SK-N-MC (cell line): ENCODE measurements around the gene GDF7.

ENCODE experiments used
- DNase-seq: peaks from one replicate; pipeline ENCODE4 v3.0.0-alpha.2; 2011; ENCODE audit warnings: low read depth, low spot score
- H3K27ac ChIP-seq: fragments of 200-600 bp; sonication (generic); 2 replicates; pipeline ENCODE4 v1.5.1; 2016; ENCODE audit warnings: mixed run types
- H3K36me3 ChIP-seq: fragments of 200-600 bp; sonication (generic); 2 replicates; pipeline ENCODE4 v1.6.1; 2017; ENCODE audit warnings: antibody characterized with exemption, low read length, mixed read lengths; ENCODE audit not compliant: insufficient read depth
- H3K4me3 ChIP-seq: fragments of 200-600 bp; sonication (generic); 2 replicates; pipeline ENCODE4 v1.5.1; 2016
- H3K9ac ChIP-seq: fragments of 200-600 bp; sonication (generic); 2 replicates; pipeline ENCODE4 v1.8.0; 2017; ENCODE audit warnings: mixed run types, mixed read lengths; ENCODE audit not compliant: insufficient read length
- H3K9me3 ChIP-seq: fragments of 200-600 bp; sonication (generic); 2 replicates; pipeline ENCODE4 v1.6.1; 2017; ENCODE audit warnings: low read depth, mild to moderate bottlenecking, antibody characterized with exemption, low read length, moderate library complexity, mixed read lengths
- EZH2 ChIP-seq: fragments of 200-600 bp; sonication (generic); IDR thresholded peaks from one replicate; pipeline ENCODE4 v1.6.1; 2017; ENCODE audit warnings: antibody characterized with exemption
- FOXP2 ChIP-seq: optimal IDR thresholded peaks from 2 replicates; pipeline ENCODE3; 2011; ENCODE audit warnings: mild to moderate bottlenecking, moderate library complexity; ENCODE audit not compliant: insufficient read depth; ENCODE audit errors: extremely low read length, control extremely low read depth
- POLR2AphosphoS5 ChIP-seq: IDR thresholded peaks from 2 replicates; pipeline ENCODE4 v1.6.1; 2012; ENCODE audit warnings: mild to moderate bottlenecking, low read depth, low read length, borderline replicate concordance

Gene GDF7

GRCh38 chr2:20671036-20671735 is 4.2 kb downstream of the GDF7 start:
- no peak overlapping the region for H3K4me3 ChIP-seq
- no peak overlapping the region for H3K9ac ChIP-seq
- H3K9me3 ChIP-seq: no peaks in the 10 kb centered on the region
- no peak for DNase-seq
- TF ChIP-seq EZH2: no peak
- no peak for TF ChIP-seq FOXP2
- no peak for TF ChIP-seq POLR2AphosphoS5
- H3K27ac ChIP-seq: no peak overlapping the region
- no peaks in the 10 kb centered on the region for H3K36me3 ChIP-seq

GRCh38 chr2:20671736-20672080 is 4.8 kb downstream of the GDF7 start:
- no peak overlapping the region for H3K27ac ChIP-seq
- no peaks in the 10 kb centered on the region for H3K36me3 ChIP-seq
- no peak for DNase-seq
- no peak overlapping the region for H3K9ac ChIP-seq
- H3K9me3 ChIP-seq: no peaks in the 10 kb centered on the region
- no peak overlapping the region for H3K4me3 ChIP-seq
- TF ChIP-seq FOXP2 (no peak), POLR2AphosphoS5 (no peak), EZH2 (no peak)

- no peak for TF ChIP-seq EZH2
- H3K4me3 ChIP-seq: no peak overlapping the region
- no peak for DNase-seq
- H3K9ac ChIP-seq: no peak overlapping the region
- no peak overlapping the region for H3K27ac ChIP-seq
- no peaks in the 10 kb centered on the region for H3K36me3 ChIP-seq
- no peaks in the 10 kb centered on the region for H3K9me3 ChIP-seq
These were observed 5.4 kb downstream of the GDF7 start for GRCh38 chr2:20672201-20672951.

GRCh38 chr2:20673686-20674308 is 6.9 kb downstream of the GDF7 start:
- Histone ChIP-seq H3K36me3 (no peaks in the 10 kb centered on the region), H3K27ac (no peak overlapping the region), H3K4me3 (no peak overlapping the region), H3K9ac (no peak overlapping the region), H3K9me3 (no peaks in the 10 kb centered on the region)
- no peak for TF ChIP-seq EZH2
- DNase-seq: no peak

DNA sequence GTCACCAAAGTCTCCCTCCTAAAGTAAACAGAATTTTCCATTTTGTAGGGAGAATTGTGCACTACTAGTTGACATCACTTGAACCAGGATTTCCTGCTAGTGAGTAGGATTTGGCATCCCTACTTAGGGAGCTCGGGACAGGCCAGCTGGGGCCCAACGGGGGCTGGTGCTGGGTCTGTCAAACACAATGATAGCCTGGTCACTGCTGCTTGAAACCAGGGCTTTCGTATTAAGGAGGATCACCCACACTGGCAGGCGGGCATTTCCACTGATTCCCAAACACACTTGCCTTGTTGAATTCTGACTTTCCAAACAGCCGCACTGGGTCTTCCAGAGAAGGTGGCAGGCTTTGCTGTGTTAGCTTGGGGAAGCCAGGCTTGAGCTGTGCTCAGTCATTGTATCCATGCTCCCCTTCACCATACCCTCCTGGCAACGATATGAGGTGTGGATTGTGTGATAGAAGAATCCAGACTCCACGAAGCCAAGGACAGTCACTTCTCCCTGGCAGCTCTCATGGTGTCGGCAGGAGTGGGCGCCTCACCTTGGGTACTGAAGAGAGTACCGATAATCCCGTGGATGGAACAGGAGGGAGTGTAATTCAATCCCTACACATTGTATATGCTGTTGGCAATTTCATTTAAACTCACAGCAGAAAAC is 7.5 kb downstream of the GDF7 start:
- Histone ChIP-seq H3K9me3 (no peaks in the 10 kb centered on the region), H3K27ac (no peak overlapping the region), H3K4me3 (no peak overlapping the region), H3K36me3 (no peaks in the 10 kb centered on the region), H3K9ac (no peak overlapping the region)
- TF ChIP-seq POLR2AphosphoS5 (no peak), EZH2 (no peak)
- DNase-seq: no peak

DNA sequence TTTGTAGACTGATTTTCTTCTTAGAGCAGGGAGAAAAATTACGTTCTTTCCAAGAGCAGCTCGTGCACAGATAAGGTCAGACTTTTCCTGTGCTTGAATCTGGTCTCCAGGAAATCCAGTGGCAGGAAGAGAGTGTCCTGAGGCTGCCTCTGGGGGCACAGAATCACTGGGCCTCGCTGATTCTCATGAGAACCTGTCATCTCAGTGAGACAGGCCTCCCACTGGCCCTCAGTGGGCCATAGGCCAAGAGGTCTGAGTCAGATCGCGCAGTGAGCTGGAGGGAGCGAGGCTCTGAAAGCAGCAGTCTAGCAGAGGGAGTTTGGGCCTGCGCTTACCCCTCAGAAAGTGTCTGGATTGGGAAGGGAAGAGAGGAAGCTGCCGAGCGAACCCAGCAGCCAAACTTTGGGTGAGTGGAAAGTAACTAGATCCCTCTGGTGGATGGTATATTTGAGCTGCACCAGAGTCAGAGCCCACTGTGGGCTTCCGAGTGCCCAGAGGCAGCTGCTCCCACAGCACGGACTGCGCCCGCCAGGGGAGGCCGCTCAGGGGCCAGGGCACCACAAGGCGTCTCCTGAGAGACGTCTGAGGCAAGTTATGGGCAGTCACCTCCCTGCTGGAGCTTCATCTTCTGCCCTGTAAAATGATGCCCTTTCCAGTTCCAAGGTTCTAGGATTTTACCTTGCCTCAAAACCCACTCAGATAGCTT is 8.2 kb downstream of the GDF7 start:
- DNase-seq: no peak
- no peak overlapping the region for H3K27ac ChIP-seq
- no peak overlapping the region for H3K4me3 ChIP-seq
- no peak overlapping the region for H3K9ac ChIP-seq
- no peaks in the 10 kb centered on the region for H3K9me3 ChIP-seq
- H3K36me3 ChIP-seq: no peaks in the 10 kb centered on the region
- TF ChIP-seq POLR2AphosphoS5 (no peak), EZH2 (no peak)

DNA sequence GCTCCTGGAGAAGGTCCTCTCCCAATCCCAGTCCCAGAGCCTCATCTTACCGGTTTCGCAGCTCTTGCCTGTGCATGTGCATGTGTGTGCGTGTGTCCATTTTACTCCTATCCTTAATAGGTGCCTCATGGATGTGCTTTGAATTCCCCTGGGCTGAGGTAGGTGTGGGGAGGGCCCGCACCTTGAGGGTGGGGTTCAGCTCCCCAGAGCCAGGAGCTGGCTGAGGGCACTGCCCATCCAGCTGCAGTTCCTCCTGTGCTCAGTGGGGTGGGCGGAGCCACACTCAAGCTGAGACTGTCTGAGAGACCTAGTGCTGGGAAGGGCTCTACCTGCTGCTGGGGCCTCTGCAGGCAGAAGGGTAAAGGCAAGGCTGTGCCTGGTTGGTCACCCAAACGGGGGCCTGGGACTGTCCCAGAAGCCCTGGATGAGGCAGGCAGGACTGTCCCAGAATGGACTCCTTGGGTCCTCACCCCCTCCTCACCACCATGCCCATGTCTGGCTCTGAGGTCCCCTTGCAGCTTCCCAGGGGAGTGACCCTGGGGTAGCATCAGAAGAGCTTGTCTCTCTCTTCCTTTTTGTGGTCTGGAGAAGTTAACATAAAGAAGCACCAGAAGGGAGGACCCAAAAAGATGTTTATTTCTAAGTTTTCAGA is 8.9 kb downstream of the GDF7 start:
- no peak overlapping the region for H3K27ac ChIP-seq
- no peak overlapping the region for H3K4me3 ChIP-seq
- H3K36me3 ChIP-seq: no peaks in the 10 kb centered on the region
- DNase-seq: no peak
- no peaks in the 10 kb centered on the region for H3K9me3 ChIP-seq
- no peak overlapping the region for H3K9ac ChIP-seq
- TF ChIP-seq FOXP2 (no peak), POLR2AphosphoS5 (no peak), EZH2 (no peak)
